OCI-LY7 (cell line): Measurements from ENCODE around the gene GZMM. TPM values are rescaled to one million over a fixed set of nuclear protein-coding genes. Genes with fewer than 3 reads are reported as not detected.

Experiments used
- BruUV-seq: library from RNA; stranded (reverse); fragments of 400-500 nt; replicated peaks from 2 replicates; lab custom pipeline; 2021; lab: Mats Ljungman, UMichigan
- CTCF ChIA-PET: fragments of 300-600 bp; sonication (Branson Sonifier 250); formaldehyde crosslinking; loops from one replicate; lab custom pipeline; 2022; ENCODE audit warnings: antibody characterized with exemption; ENCODE audit not compliant: unreplicated experiment; lab: Charles Lee
- POLR2A ChIA-PET: fragments of 300-600 bp; sonication (Branson Sonifier 250); formaldehyde crosslinking; loops from one replicate; lab custom pipeline; 2022; ENCODE audit warnings: antibody characterized with exemption; lab: Charles Lee
- DNase-seq: peaks from one replicate; pipeline ENCODE4 v3.0.0-alpha.2; 2015; ENCODE audit warnings: low spot score
- H2AFZ ChIP-seq: fragments of 200-600 bp; sonication (generic), shearing (Covaris generic); 2 replicates; pipeline ENCODE4 v1.6.1; 2014; ENCODE audit warnings: mild to moderate bottlenecking, antibody characterized with exemption, low read length, moderate library complexity
- H3K27ac ChIP-seq: fragments of 200-600 bp; sonication (generic); 2 replicates; pipeline ENCODE4 v1.5.1; 2014; ENCODE audit warnings: mixed run types, low read depth, mild to moderate bottlenecking, moderate library complexity, low read length, inconsistent platforms; ENCODE audit not compliant: poor library complexity, severe bottlenecking
- H3K36me3 ChIP-seq: fragments of 200-600 bp; sonication (generic); 2 replicates; pipeline ENCODE4 v1.6.1; 2014; ENCODE audit warnings: mild to moderate bottlenecking, antibody characterized with exemption, low read length, moderate library complexity, mixed read lengths; ENCODE audit not compliant: insufficient read depth
- H3K4me1 ChIP-seq: fragments of 200-600 bp; sonication (generic); 2 replicates; pipeline ENCODE4 v1.5.1; 2014; ENCODE audit warnings: mild to moderate bottlenecking, low read length; ENCODE audit not compliant: insufficient read depth, poor library complexity, severe bottlenecking
- H3K4me2 ChIP-seq: fragments of 200-600 bp; sonication (generic); 2 replicates; pipeline ENCODE4 v1.6.1; 2014; ENCODE audit warnings: mild to moderate bottlenecking, low read length
- H3K4me3 ChIP-seq: fragments of 200-600 bp; sonication (generic); 2 replicates; pipeline ENCODE4 v1.5.1; 2014; ENCODE audit warnings: mild to moderate bottlenecking, low read depth, low read length; ENCODE audit not compliant: poor library complexity, severe bottlenecking
- H3K79me2 ChIP-seq: fragments of 200-600 bp; sonication (generic); 2 replicates; pipeline ENCODE4 v1.6.1; 2016; ENCODE audit warnings: low read depth, mild to moderate bottlenecking, low read length, moderate library complexity, mixed read lengths; ENCODE audit not compliant: insufficient read depth
- H3K9me2 ChIP-seq: fragments of 200-600 bp; sonication (generic); 2 replicates; pipeline ENCODE4 v1.6.1; 2016; ENCODE audit warnings: mild to moderate bottlenecking, low read length, mixed read lengths; ENCODE audit not compliant: insufficient read depth
- H3K9me3 ChIP-seq: fragments of 200-600 bp; sonication (generic); 2 replicates; pipeline ENCODE4 v1.6.1; 2014; ENCODE audit warnings: mild to moderate bottlenecking, mixed run types, low read length, mixed read lengths
- H4K20me1 ChIP-seq: fragments of 200-600 bp; sonication (generic); 2 replicates; pipeline ENCODE4 v1.6.1; 2014; ENCODE audit warnings: mild to moderate bottlenecking, antibody characterized with exemption, low read length, moderate library complexity, mixed read lengths; ENCODE audit not compliant: insufficient read depth
- CTCF ChIP-seq: fragments of 200-600 bp; sonication (generic); conservative IDR thresholded peaks from 2 replicates; pipeline ENCODE4 v1.5.1; 2014; ENCODE audit warnings: mild to moderate bottlenecking, antibody characterized with exemption, low read length, moderate library complexity, mixed read lengths
- EZH2phosphoT487 ChIP-seq: fragments of 200-600 bp; sonication (generic); IDR thresholded peaks from 2 replicates; pipeline ENCODE4 v1.6.1; 2018; ENCODE audit warnings: low read depth, borderline replicate concordance, mild to moderate bottlenecking, mixed run types, antibody characterized with exemption, low read length, moderate library complexity, mixed read lengths
- intact Hi-C: fragments of 100-400 bp; cut with micrococcal nuclease; formaldehyde crosslinking; loops from one replicate; pipeline ENCODE4 v1.10.0; 2022; ENCODE audit not compliant: unreplicated experiment
- total RNA-seq, 2 experiments: library from RNA; depleted of rRNA in 1 of 2; stranded (reverse); fragments of >200 nt in 1 of 2; shearing (Covaris generic) in 1 of 2; gene quantifications; 2 replicates each; pipeline ENCODE4 v1.2.3, GENCODE V29; 2014 to 2022

The GZMM gene
- total RNA-seq, 2 experiments from 2014 or later = not detected

- peaks cover 35% of the 10 kb centered on the region for H3K79me2 ChIP-seq
Measured at GRCh38 chr19:579111-579841, 35.4 kb downstream of the GZMM start.

GRCh38 chr19:579842-580155, 35.9 kb downstream of the GZMM start:
- Histone ChIP-seq H3K27ac (no peak overlapping the region), H3K36me3 (peaks cover 55% of the 10 kb centered on the region), H2AFZ (no peak overlapping the region), H3K4me1 (peaks cover 11% of the 10 kb centered on the region), H4K20me1 (no peaks in the 10 kb centered on the region; the same call in 1 of the 2 replicates), H3K79me2 (peaks cover 30% of the 10 kb centered on the region), H3K4me3 (no peak overlapping the region), H3K9me3 (no peaks in the 10 kb centered on the region), H3K9me2 (no peaks in the 10 kb centered on the region), H3K4me2 (no peak overlapping the region)
- no TSS peak for BruUV-seq
- ChIA-PET POLR2A (no interaction called here), CTCF (no interaction called here)
- no peak for DNase-seq
- intact Hi-C loops = no loop called here
- no peak for TF ChIP-seq EZH2phosphoT487
- no peak for TF ChIP-seq CTCF

More at GRCh38 chr19:579111-579841, 35.4 kb downstream of the GZMM start:
- Histone ChIP-seq H3K9me2 (no peaks in the 10 kb centered on the region), H3K4me2 (no peak overlapping the region), H3K4me3 (no peak overlapping the region), H3K9me3 (no peaks in the 10 kb centered on the region), H2AFZ (no peak overlapping the region), H4K20me1 (no peaks in the 10 kb centered on the region; the same call in 1 of the 2 replicates), H3K36me3 (peaks cover 58% of the 10 kb centered on the region), H3K27ac (no peak overlapping the region), H3K4me1 (peaks cover 16% of the 10 kb centered on the region)
- TF ChIP-seq CTCF = no peak
- TF ChIP-seq EZH2phosphoT487 = no peak
- intact Hi-C loops = no loop called here
- DNase-seq = no peak
- ChIA-PET CTCF (no interaction called here), POLR2A (no interaction called here)
- no TSS peak for BruUV-seq

GRCh38 chr19:580274-580835, 36.5 kb downstream of the GZMM start:
- BruUV-seq = no TSS peak
- intact Hi-C loops = no loop called here
- no peaks in the 10 kb centered on the region; the same call in 1 of the 2 replicates for H4K20me1 ChIP-seq
- H2AFZ ChIP-seq = no peak overlapping the region
- no peak for DNase-seq
- no peaks in the 10 kb centered on the region for H3K9me2 ChIP-seq
- peaks cover 5% of the 10 kb centered on the region for H3K4me1 ChIP-seq
- H3K36me3 ChIP-seq = peaks cover 50% of the 10 kb centered on the region
- H3K27ac ChIP-seq = no peak overlapping the region
- TF ChIP-seq EZH2phosphoT487 (no peak), CTCF (no peak)
- H3K9me3 ChIP-seq = no peaks in the 10 kb centered on the region
- H3K4me2 ChIP-seq = no peak overlapping the region
- POLR2A ChIA-PET = no interaction called here
- peaks cover 24% of the 10 kb centered on the region for H3K79me2 ChIP-seq
- H3K4me3 ChIP-seq = no peak overlapping the region
- CTCF ChIA-PET = no interaction called here
